Testis (tissue), 2 donors: ENCODE data around the gene EVC2.

Source experiments
- POLR2A ChIP-seq: fragments of 450-650 bp; IDR thresholded peaks from one replicate; pipeline ENCODE4 v1.6.1; 2017; ENCODE audit warnings: antibody characterized with exemption, mild to moderate bottlenecking, moderate library complexity
- TF ChIP-seq, protein P1 (sequence below), 3 experiments: fragments of 450-650 bp in 2 of 3; fragments of 200-600 bp in 1 of 3; sonication (generic) in 1 of 3; IDR thresholded peaks; one replicate each; pipeline ENCODE4 v1.5.1; 2016 to 2019; ENCODE audit warnings: antibody characterized with exemption in 3 of 3, mild to moderate bottlenecking in 2 of 3, moderate library complexity in 1 of 3

DNA sequence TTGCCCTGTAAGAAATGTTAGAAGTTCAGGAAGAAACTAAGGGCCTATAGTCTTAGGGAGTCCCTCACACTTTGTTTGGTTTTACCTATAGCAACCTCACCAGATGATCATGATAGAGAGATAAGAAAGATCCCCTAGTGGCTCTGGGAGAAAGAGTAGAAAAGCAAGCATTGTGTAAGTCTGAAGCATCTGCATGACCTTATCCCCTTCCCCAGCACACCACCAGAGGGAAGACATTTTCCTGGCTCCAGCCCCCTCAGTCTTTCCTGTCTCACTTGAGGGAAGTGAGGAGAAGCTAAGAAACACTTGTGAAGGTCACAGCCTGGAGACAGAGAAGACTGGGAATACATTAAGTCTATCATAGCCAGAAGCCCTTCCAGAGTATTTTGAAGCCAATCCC, 154.0 kb downstream of the EVC2 start:
- TF ChIP-seq, protein P1, sequence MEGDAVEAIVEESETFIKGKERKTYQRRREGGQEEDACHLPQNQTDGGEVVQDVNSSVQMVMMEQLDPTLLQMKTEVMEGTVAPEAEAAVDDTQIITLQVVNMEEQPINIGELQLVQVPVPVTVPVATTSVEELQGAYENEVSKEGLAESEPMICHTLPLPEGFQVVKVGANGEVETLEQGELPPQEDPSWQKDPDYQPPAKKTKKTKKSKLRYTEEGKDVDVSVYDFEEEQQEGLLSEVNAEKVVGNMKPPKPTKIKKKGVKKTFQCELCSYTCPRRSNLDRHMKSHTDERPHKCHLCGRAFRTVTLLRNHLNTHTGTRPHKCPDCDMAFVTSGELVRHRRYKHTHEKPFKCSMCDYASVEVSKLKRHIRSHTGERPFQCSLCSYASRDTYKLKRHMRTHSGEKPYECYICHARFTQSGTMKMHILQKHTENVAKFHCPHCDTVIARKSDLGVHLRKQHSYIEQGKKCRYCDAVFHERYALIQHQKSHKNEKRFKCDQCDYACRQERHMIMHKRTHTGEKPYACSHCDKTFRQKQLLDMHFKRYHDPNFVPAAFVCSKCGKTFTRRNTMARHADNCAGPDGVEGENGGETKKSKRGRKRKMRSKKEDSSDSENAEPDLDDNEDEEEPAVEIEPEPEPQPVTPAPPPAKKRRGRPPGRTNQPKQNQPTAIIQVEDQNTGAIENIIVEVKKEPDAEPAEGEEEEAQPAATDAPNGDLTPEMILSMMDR (IDR thresholded peaks at IDR 0.05) = no peak
- TF ChIP-seq POLR2A = no peak
